Stimulated activated naive CD8-positive, alpha-beta T cell treated with anti-CD3 and anti-CD28 coated beads, Interleukin-15, amount 100 ng/mL, for 72 hours (primary cell): ENCODE data around the gene EVC.
A peak's percentile ranks its signal among the peaks of the same experiment; 100 is the strongest.

Experiments used
- ATAC-seq: fragments of 150-1000 bp; cut with Tn5 transposase; 2 replicates; pipeline ENCODE4 v1.10.0; 2021; ENCODE audit warnings: mild to moderate bottlenecking, moderate library complexity
- DNase-seq, 2 donors: peaks; one replicate each; pipeline ENCODE4 v3.0.0; 2021 to 2022
- H3K27ac Mint-ChIP-seq, 2 donors: one replicate each; pipeline ENCODE4 v1.8.0; 2022; ENCODE audit warnings: mild to moderate bottlenecking in 2 of 2, mixed read lengths in 2 of 2, moderate library complexity in 2 of 2
- H3K27me3 Mint-ChIP-seq: one replicate; pipeline ENCODE4 v1.8.0; 2022; ENCODE audit warnings: mixed read lengths
- H3K4me1 Mint-ChIP-seq: one replicate; pipeline ENCODE4 v1.8.0; 2022; ENCODE audit warnings: mild to moderate bottlenecking, mixed read lengths
- H3K4me3 Mint-ChIP-seq, 2 donors: one replicate each; pipeline ENCODE4 v1.8.0; 2022; ENCODE audit warnings: mild to moderate bottlenecking in 2 of 2, mixed read lengths in 2 of 2, moderate library complexity in 1 of 2
- H3K9me3 Mint-ChIP-seq, 2 donors: one replicate each; pipeline ENCODE4 v1.8.0; 2022; ENCODE audit warnings: mixed read lengths in 2 of 2

The EVC gene

DNA sequence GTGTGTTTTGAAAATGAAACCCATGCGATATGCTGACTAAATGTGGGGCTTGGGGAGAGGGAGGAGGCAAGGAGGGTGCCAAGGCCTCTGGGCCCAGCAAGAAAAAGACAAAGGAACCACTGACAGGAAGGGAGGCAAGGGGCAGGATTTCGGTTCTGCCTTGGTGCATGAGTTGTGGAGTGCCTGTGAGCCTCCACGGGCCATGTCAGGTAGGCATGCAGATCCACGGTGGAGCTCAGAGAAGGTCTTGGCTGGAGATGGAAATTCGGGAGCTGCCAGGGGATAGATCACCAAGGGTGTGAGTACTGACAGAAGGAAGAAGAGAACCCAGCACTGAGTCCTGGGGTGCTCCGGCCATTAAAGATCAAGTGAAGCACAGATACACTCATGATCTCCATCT is 6.7 kb upstream of the EVC start:
- Mint-ChIP-seq H3K4me3 (no peak overlapping the region), H3K27ac (no peak overlapping the region), H3K9me3 (peaks cover 24 to 36% of the 10 kb centered on the region in 2 donors), H3K27me3 (peaks cover 62% of the 10 kb centered on the region), H3K4me1 (peaks cover 10% of the 10 kb centered on the region)
- DNase-seq (no peak), ATAC-seq (no peak)

- Mint-ChIP-seq H3K9me3 (peaks cover 24 to 32% of the 10 kb centered on the region in 2 donors), H3K27ac (no peak overlapping the region), H3K4me1 (peaks cover 15% of the 10 kb centered on the region), H3K4me3 (no peak overlapping the region), H3K27me3 (peaks cover 73% of the 10 kb centered on the region)
- ATAC-seq, result no peak
- no peak for DNase-seq
Measured at GRCh38 chr4:5705647-5706320, 5.2 kb upstream of the EVC start.

DNA sequence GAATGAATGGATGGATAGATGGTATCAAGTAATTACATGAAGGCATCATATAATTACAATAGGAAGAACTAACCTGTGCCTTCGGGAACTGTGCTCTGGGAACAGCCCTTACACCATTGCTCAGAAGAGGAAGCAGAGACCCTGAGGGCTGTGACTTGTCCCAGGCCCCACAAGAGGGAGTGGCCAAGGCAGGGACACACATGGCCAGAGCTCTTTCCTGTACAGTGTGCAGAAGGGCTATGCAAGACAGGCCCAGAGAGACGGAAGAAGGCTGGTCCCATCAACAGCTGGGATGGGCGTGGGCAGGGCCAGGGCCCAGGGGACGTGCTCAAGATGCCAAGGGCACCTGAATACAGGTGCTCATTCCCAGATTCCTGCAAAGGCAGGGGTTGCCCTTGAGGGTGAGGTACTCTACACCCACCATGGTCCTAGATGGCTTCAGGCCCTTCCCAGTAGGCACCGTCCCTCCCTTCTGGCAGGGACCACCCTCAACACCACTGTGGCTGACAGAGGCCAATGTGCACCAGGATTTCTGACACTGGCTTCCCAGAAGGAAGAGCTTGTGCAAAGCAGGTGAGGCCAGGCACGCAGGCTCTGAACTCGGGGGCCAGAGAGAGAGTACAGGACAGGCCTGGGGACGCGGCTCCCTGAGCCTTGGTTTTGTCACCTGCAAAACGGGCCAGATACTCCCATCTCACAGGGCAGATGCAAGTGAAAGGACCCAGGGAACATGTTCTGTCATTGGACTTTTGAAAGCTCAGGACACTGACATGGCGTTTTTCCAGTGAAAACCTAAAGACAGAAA is 4.3 kb upstream of the EVC start:
- Mint-ChIP-seq H3K27ac (no peak overlapping the region), H3K4me3 (peak overlapping the region in 1 of 2 donors; percentile 21), H3K4me1 (peaks cover 17% of the 10 kb centered on the region), H3K27me3 (peaks cover 70% of the 10 kb centered on the region), H3K9me3 (peaks cover 17 to 23% of the 10 kb centered on the region in 2 donors)
- no peak for ATAC-seq
- DNase-seq, result no peak

- peaks cover 70% of the 10 kb centered on the region for H3K27me3 Mint-ChIP-seq
- no peak overlapping the region for H3K27ac Mint-ChIP-seq
- ATAC-seq (no peak), DNase-seq (no peak)
- H3K9me3 Mint-ChIP-seq, result peaks cover 11 to 20% of the 10 kb centered on the region in 2 donors
- peaks cover 17% of the 10 kb centered on the region for H3K4me1 Mint-ChIP-seq
- H3K4me3 Mint-ChIP-seq, result peak overlapping the region; percentile 21 to 27
Measured at GRCh38 chr4:5707366-5707765, 3.6 kb upstream of the EVC start.

GRCh38 chr4:5707778-5708448 is 3.1 kb upstream of the EVC start:
- H3K27ac Mint-ChIP-seq, result no peak overlapping the region
- ATAC-seq (peak; percentile 46), DNase-seq (no peak)
- peak overlapping the region; percentile 21 to 42 for H3K4me3 Mint-ChIP-seq
- H3K9me3 Mint-ChIP-seq, result peaks cover 10 to 24% of the 10 kb centered on the region in 2 donors
- H3K27me3 Mint-ChIP-seq, result peaks cover 74% of the 10 kb centered on the region
- H3K4me1 Mint-ChIP-seq, result peaks cover 17% of the 10 kb centered on the region

- ATAC-seq (peak; percentile 51), DNase-seq (peak in 1 of 2 donors; percentile 28)
- Mint-ChIP-seq H3K4me1 (peaks cover 17% of the 10 kb centered on the region), H3K27ac (no peak within 1 kb of the TSS), H3K27me3 (peaks cover 72% of the 10 kb centered on the region), H3K9me3 (peaks cover 8 to 18% of the 10 kb centered on the region in 2 donors), H3K4me3 (peak within 1 kb of the TSS; percentile 21 to 42)
Measured at GRCh38 chr4:5708449-5709206, 2.4 kb upstream of the EVC start, which contains the start of gene EVC2. EVC2 (minus strand) TSS chr4:5708559; CDS start chr4:5708513, 46 bp downstream.

DNA sequence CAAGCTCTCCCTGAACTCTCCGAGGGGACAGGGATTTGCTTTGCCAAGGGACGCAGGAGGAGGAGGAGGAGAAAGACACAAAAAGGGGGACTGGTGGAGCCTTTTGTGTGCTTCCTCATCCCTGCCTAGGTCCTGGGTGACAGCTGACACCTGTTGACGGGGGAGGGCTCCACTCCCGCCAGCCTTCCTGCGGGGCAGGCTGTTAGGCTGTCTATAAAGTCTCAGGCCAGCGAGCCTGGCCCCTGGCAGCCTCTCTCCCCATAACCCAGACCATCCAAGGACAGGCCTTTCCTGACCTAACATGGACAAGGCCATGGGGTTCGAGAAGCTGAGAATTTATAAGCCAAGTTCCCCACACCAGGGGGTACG is 1.8 kb upstream of the EVC start:
- DNase-seq (no peak), ATAC-seq (no peak)
- Mint-ChIP-seq H3K9me3 (peaks cover 8 to 18% of the 10 kb centered on the region in 2 donors), H3K27ac (no peak overlapping the region), H3K4me3 (no peak overlapping the region), H3K4me1 (peaks cover 17% of the 10 kb centered on the region), H3K27me3 (peaks cover 72% of the 10 kb centered on the region)

GRCh38 chr4:5710065-5710960 is 688 bp upstream of the EVC start:
- DNase-seq (no peak), ATAC-seq (no peak)
- no peak overlapping the region for H3K27ac Mint-ChIP-seq
- H3K27me3 Mint-ChIP-seq, result peaks cover 71% of the 10 kb centered on the region
- peaks cover 17% of the 10 kb centered on the region for H3K4me1 Mint-ChIP-seq
- H3K9me3 Mint-ChIP-seq, result peaks cover 15 to 25% of the 10 kb centered on the region in 2 donors
- peak overlapping the region; percentile 60 to 72 for H3K4me3 Mint-ChIP-seq

DNA sequence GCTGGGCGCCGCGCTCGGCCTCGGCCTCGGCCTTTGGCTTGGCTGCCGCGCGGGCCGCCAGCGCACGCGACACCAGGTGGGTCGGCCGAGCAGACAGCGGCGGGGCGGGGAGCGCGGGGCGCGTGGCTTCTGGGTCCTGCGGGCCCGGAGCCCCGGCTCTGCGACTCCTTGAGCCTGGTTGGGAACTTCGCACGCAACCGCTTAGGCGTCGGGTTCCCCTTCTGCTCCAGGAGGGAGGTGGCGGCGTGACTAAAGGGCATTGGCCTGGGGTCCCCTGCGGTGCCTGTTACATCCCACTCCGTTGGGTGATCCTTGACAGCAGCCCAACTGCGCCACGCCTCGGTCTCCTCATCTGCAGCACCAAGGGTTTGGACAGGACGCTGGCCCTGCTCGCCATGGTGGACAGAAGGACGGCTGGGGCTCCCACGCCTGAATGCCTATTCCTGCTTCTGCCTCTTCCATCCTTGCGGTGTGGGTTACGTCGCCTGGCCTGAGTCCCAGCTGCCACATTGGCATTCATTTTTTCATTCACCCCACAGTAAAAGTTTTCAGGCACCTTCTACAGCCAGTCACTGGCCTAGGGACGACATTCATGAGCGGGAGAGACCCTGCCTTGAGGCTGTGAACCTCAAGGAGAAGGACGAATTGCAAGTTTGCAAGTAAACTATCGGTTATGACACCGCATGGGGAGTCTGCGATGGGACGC is 631 bp downstream of the EVC start:
- H3K9me3 Mint-ChIP-seq, result peaks cover 20 to 36% of the 10 kb centered on the region in 2 donors
- no peak overlapping the region for H3K27ac Mint-ChIP-seq
- H3K27me3 Mint-ChIP-seq, result peaks cover 68% of the 10 kb centered on the region
- no peak for ATAC-seq
- H3K4me1 Mint-ChIP-seq, result peaks cover 17% of the 10 kb centered on the region
- peak overlapping the region in 1 of 2 donors; percentile 31 for H3K4me3 Mint-ChIP-seq
- DNase-seq, result no peak

GRCh38 chr4:5712517-5712916 is 1.5 kb downstream of the EVC start:
- no peak overlapping the region for H3K4me3 Mint-ChIP-seq
- H3K27ac Mint-ChIP-seq, result no peak overlapping the region
- H3K27me3 Mint-ChIP-seq, result peaks cover 59% of the 10 kb centered on the region
- peak; percentile 64 for ATAC-seq
- H3K9me3 Mint-ChIP-seq, result peaks cover 28 to 45% of the 10 kb centered on the region in 2 donors
- H3K4me1 Mint-ChIP-seq, result peaks cover 10% of the 10 kb centered on the region
- DNase-seq, result peak in 1 of 2 donors; percentile 25

GRCh38 chr4:5712931-5713330 is 1.9 kb downstream of the EVC start:
- ATAC-seq, result no peak
- no peak overlapping the region for H3K4me3 Mint-ChIP-seq
- H3K4me1 Mint-ChIP-seq, result peaks cover 8% of the 10 kb centered on the region
- peaks cover 31 to 49% of the 10 kb centered on the region in 2 donors for H3K9me3 Mint-ChIP-seq
- H3K27me3 Mint-ChIP-seq, result peaks cover 55% of the 10 kb centered on the region
- no peak for DNase-seq
- no peak overlapping the region for H3K27ac Mint-ChIP-seq

- H3K4me3 Mint-ChIP-seq, result no peak overlapping the region
- H3K27ac Mint-ChIP-seq, result no peak overlapping the region
- DNase-seq, result no peak
- peaks cover 8% of the 10 kb centered on the region for H3K4me1 Mint-ChIP-seq
- H3K27me3 Mint-ChIP-seq, result peaks cover 50% of the 10 kb centered on the region
- H3K9me3 Mint-ChIP-seq, result peaks cover 31 to 50% of the 10 kb centered on the region in 2 donors
- ATAC-seq, result no peak
Measured at GRCh38 chr4:5713861-5714260, 2.9 kb downstream of the EVC start.

DNA sequence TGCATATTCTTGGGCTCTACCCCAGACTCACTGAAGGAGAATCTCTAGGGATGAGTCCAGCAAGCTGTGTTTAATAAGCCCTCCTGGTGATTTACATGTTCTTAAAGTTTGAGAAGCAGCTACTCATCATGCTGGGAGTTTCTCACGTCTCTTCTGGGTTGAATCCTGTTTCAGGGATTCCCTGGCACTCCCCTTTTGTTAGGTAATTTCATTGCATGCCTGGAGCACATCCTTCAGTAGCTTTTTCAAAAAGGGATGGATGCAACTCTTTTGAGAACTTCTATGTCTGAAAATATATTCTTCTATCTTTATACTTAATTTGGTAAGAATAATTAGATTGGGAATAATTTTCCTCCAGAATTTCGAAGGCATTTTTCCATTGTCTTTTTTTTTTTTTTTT is 4.4 kb downstream of the EVC start:
- H3K27ac Mint-ChIP-seq, result no peak overlapping the region
- peaks cover 31 to 50% of the 10 kb centered on the region in 2 donors for H3K9me3 Mint-ChIP-seq
- no peak overlapping the region for H3K4me3 Mint-ChIP-seq
- peaks cover 6% of the 10 kb centered on the region for H3K4me1 Mint-ChIP-seq
- ATAC-seq (no peak), DNase-seq (no peak)
- peaks cover 38% of the 10 kb centered on the region for H3K27me3 Mint-ChIP-seq

- no peaks in the 10 kb centered on the region for H3K4me1 Mint-ChIP-seq
- no peak overlapping the region for H3K4me3 Mint-ChIP-seq
- DNase-seq, result no peak
- peaks cover 30% of the 10 kb centered on the region for H3K27me3 Mint-ChIP-seq
- H3K27ac Mint-ChIP-seq, result no peak overlapping the region
- peaks cover 31 to 50% of the 10 kb centered on the region in 2 donors for H3K9me3 Mint-ChIP-seq
- no peak for ATAC-seq
Measured at GRCh38 chr4:5716391-5716790, 5.4 kb downstream of the EVC start.
